Stimulated activated CD8-positive, alpha-beta memory T cell treated with anti-CD3 and anti-CD28 coated beads, Interleukin-15, amount 100 ng/mL, for 1 hour (primary cell): Measurements from ENCODE around the gene CTNNA3.

Source experiments
- DNase-seq: peaks from one replicate; pipeline ENCODE4 v3.0.0-alpha.2; 2020; ENCODE audit warnings: low read depth

The CTNNA3 gene

GRCh38 chr10:66642217-66642616, 1053.8 kb downstream of the CTNNA3 start:
- DNase-seq, result no peak

GRCh38 chr10:66639371-66639770, 1056.6 kb downstream of the CTNNA3 start:
- DNase-seq, result no peak

GRCh38 chr10:66637273-66638036, 1058.5 kb downstream of the CTNNA3 start:
- no peak for DNase-seq

- DNase-seq, result no peak
Observed at GRCh38 chr10:66629996-66630395, 1066.0 kb downstream of the CTNNA3 start.

- DNase-seq, result no peak
Observed at GRCh38 chr10:66627156-66627555, 1068.8 kb downstream of the CTNNA3 start.

- DNase-seq, result no peak
Observed at GRCh38 chr10:66625709-66626590, 1070.0 kb downstream of the CTNNA3 start.

GRCh38 chr10:66622050-66622449, 1073.9 kb downstream of the CTNNA3 start:
- no peak for DNase-seq

- no peak for DNase-seq
Observed at GRCh38 chr10:66604195-66604594, 1091.8 kb downstream of the CTNNA3 start.

- DNase-seq, result no peak
Observed at GRCh38 chr10:66591865-66592264, 1104.1 kb downstream of the CTNNA3 start.

GRCh38 chr10:66587680-66588050, 1108.3 kb downstream of the CTNNA3 start:
- DNase-seq, result no peak

GRCh38 chr10:66586897-66587679, 1108.9 kb downstream of the CTNNA3 start:
- DNase-seq, result no peak

GRCh38 chr10:66586073-66586472, 1109.9 kb downstream of the CTNNA3 start:
- no peak for DNase-seq

- DNase-seq, result no peak
Observed at GRCh38 chr10:66575251-66575855, 1120.6 kb downstream of the CTNNA3 start.

GRCh38 chr10:66572700-66573099, 1123.3 kb downstream of the CTNNA3 start:
- no peak for DNase-seq

GRCh38 chr10:66565999-66566398, 1130.0 kb downstream of the CTNNA3 start:
- DNase-seq, result no peak

GRCh38 chr10:66564287-66564686, 1131.7 kb downstream of the CTNNA3 start:
- no peak for DNase-seq

- no peak for DNase-seq
Observed at GRCh38 chr10:66555061-66555460, 1140.9 kb downstream of the CTNNA3 start.

GRCh38 chr10:66552331-66552730, 1143.7 kb downstream of the CTNNA3 start:
- no peak for DNase-seq

GRCh38 chr10:66550351-66550750, 1145.6 kb downstream of the CTNNA3 start:
- DNase-seq, result no peak

- no peak for DNase-seq
Observed at GRCh38 chr10:66538908-66539307, 1157.1 kb downstream of the CTNNA3 start.

GRCh38 chr10:66538371-66538770, 1157.6 kb downstream of the CTNNA3 start:
- DNase-seq, result no peak

GRCh38 chr10:66537186-66537585, 1158.8 kb downstream of the CTNNA3 start:
- no peak for DNase-seq
